Stimulated activated CD8-positive, alpha-beta memory T cell treated with anti-CD3 and anti-CD28 coated beads, Interleukin-4, amount 100 ng/mL, for 48 hours (primary cell): ENCODE results near the gene OSBPL5.

ENCODE experiments used
- DNase-seq: peaks from one replicate; pipeline ENCODE4 v3.0.0-alpha.2; 2020

The OSBPL5 gene

DNA sequence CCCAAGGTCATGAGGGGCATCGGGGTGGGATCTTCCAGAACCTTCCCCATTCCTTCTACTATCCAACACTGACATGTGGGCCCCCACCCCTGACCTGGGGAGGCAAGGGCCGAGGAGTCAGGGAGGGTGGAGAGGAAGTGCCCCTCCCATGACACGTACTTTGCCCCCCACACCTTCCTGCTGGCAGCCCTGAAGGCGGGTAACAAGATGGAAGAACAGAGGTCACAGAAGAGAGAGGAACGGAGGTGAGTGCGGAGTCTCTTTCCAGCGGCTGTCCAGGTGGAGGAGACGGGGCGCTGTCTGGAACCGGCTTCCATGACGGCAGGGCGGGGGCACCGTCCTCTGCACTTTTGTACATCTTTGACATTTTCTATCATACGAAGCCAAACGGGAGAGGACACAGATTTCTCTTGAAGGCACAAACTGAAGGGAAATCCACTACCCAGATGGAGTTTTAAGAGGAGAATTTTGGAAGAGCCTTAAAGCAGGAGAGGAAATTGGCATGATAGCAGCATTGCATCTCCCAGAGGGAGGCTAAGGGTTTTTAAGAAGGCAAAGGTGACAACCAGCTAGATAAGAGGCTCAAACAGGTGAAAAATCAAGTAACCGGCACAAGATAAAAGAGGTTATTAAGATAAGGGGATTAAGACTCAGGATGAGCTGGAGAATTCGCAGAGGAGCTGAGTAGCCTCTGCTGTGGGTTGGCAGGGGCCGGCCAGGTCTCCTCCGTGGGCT is 16.7 kb downstream of the OSBPL5 start:
- DNase-seq, result no peak

DNA sequence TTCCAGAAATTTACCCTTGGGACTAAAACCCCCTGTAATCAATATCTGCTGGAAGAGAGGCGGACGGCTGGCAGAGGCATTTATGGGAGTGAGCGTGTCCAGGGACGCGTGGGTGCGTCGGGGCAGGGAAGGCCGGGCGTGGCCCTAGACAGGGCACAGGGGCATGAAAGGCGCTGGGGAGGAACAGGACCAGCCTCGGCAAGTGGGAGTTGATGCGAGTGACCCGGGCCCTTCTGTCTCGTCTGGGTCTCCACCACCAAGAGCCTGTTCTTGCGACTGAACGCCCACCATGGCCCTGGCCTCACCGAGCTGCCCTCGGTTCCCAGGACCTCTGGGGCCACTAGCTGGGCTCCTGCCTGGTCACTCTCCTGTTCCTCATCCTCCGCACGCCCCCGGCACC is 17.5 kb downstream of the OSBPL5 start:
- no peak for DNase-seq

DNA sequence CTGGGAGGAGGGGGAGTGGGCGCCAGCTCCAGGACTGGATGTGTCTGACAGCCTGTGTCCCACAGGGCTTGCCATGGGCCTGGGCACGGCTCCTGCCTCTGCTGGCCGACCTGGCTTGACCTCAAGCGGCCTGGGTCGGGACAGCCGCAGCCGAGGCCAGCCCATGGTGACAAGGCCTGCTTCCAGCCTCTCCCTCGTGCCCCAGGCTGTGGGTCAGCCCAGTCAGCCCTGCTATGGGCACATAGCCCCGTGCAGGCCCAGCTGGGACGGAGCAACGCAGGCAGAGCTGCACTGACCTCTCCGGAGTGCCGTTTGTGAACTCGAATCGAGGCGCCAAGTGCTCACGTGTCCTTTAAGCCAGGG is 17.9 kb downstream of the OSBPL5 start:
- DNase-seq, result no peak

DNA sequence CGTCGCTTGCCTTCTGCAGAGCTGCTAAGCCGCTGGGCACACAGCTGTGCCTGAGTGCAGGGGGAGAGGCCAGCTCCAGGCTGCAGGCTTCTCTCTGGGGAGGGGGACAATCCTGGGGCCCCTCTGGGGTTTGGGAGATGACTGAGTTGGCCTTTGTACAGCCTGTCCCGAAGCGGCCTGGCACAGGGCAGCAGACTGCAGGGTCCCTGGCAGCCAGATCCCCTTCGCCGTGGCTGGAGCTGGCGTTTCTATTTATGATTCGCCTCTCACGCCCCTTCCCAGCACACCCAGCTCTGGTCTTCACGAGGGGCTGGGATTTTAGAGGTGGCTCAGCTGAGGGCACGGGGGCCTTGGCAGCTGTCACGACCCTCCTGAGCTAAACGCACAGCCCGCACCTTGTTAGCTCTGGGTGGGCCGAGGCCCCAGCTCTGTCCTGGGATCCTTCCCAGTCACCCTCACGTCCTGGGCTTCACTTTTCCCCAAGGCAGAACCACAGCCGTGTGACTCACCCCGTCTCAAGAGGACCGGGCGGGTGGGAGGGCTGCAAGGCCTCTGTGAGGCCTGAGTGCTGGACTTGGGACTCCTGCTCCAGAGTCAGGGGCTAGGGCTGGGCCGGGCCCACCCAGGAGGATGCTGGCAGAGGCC is 18.4 kb downstream of the OSBPL5 start:
- DNase-seq, result no peak

- DNase-seq, result no peak
Observed at GRCh38 chr11:3145206-3145520, 19.9 kb downstream of the OSBPL5 start.

GRCh38 chr11:3144296-3145205 is 20.6 kb downstream of the OSBPL5 start:
- DNase-seq, result no peak

DNA sequence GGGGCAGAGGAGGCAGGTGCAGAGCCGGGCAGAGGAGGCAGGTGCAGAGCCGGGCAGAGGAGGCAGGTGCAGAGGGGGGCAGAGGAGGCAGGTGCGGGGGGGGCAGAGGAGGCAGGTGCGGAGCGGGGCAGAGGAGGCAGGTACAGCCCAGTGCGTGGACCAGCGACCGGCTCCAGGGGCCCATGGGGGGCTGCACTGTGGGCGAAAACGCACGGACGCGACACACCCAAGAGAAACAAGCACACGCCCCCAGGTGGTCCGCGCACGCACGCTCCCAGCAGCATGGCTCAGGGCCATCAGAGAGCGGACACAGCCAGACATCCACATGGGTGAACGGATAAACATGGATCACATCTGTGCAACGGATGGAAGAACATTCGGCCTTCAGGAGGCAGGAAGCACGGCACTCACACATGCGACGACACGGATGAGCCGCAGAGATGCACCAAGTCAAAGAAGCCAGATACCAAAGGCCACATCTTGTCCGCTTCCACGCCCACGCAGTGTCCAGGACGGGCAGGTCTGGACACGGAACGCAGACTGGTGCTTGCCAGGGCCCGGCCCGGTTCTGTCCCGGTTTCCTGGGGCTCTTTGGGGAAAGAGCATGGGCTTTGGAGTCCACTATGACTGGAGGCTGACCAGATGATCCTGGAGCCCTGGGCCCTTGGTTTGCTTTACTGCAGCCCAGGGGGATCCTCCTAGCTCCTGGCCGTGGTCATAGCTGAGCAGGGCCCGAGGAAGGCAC is 21.8 kb downstream of the OSBPL5 start:
- no peak for DNase-seq

GRCh38 chr11:3140291-3140603 is 24.9 kb downstream of the OSBPL5 start:
- no peak for DNase-seq

DNA sequence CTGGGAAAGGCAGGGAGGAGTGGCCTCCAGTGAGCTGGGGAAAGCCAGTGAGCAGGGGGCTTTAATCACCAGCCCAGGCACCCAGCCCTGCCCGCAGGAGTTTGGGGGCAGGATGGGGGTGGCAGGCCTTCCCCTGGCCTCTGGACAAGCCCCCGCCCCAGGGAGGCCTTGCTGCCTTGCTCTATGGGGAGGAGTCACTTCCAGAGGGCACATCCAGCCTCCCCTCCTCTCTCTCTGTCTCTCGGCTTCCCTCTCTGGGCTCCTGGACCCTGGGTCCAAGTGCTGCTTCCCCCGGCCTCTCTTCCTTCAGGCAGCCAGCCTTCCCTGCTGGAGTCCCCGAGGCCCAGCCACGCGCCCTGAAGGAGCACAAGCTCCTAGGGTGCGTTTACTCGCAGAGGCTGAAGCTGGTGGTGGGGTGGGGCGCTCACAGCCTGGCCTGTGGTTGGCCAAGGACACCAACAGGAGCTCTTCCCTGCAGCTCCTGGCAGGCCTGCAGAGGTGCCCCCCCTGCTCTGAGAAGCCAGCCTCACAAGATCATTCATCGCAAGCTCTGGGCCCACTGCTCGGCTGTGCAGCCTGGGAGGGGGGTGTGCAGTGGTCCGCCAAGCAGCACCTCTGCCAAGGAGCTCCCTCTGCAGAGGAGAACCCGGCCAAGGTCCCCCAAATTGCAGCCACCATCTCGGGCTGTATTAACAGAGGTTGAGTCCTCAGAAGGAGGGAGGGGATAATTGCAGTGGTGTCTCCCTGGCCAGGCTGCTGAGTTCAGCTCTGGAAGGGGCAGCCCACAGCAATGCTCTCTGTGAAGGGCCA is 25.4 kb downstream of the OSBPL5 start:
- no peak for DNase-seq

GRCh38 chr11:3139086-3139440 is 26.0 kb downstream of the OSBPL5 start:
- DNase-seq, result no peak

- no peak for DNase-seq
Observed at GRCh38 chr11:3138178-3139085, 26.7 kb downstream of the OSBPL5 start.

DNA sequence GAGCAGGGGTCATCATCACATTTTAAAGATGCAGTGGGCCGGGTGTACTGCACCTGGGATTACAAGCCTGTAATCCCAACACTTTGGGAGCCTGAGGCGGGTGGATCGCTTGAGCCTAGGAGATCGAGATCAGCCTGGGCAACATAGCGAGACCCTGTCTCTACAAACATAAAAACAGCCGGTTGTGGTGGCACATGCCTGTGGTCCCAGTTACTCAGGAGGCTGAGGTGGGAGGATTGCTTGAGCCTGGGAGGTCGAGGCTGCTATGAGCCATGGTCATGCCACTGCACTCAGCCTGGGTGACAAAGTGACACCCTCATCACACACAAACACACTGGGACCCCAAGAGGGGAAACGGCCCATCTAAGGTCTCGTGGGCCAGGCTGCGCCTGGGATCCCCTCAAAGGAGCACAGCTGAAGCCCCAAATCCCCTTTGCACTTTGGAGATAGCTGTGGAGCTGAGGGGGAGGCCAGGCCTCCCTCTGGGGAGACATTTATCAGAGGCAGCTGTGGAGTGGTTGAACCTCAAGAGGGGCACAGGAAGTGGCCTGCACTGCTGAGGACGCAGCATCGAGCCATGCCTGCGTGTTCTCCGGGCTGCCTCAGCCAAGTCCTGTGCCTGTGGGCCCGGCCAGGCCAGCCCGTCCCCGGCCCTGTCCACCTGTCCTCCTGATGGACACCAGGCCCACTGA is 27.5 kb downstream of the OSBPL5 start:
- no peak for DNase-seq

DNA sequence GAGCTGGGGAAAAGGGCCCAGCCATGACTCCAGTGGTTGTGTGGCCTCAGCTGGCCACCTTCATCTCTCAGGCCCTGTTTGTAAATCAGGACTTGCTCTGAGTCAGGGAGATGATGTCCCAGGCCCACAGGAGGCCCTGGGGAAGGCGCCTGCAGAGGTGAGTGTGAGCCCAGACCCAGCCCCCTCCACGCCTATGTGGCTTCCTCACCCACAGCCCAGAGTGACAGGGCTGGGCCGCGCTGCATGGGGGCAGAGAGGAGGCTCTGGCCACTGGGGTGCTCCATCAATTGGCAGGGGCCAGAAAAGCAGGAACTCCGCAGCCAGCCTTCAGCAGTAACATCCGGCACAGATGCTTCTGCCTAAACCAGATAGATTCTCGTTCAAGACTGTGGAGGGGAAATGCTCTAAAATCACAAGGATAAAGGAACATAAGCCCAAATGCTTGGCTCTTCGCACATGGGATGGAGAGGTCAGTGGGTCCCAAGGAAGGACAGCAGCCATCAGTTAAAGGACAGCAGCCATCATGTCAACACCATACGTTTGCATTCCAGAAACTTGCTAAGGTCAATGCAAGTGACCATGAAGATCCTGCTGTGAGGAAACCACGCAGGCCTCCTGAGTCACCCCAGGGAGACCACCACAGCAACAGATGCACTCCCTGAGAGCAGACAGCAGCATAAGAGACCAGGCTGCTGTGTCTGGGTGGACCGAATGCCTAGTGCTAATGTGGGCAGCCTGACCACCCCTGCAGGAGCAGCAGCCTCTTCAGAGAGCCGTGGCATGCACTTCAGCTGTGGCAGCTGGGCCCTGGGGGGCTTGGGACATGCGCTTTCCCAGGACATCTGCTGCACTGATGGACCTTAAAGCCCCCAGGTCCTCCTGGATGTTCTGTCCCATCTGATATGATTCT is 28.3 kb downstream of the OSBPL5 start:
- DNase-seq, result no peak

GRCh38 chr11:3135481-3136440 is 29.3 kb downstream of the OSBPL5 start:
- no peak for DNase-seq

DNA sequence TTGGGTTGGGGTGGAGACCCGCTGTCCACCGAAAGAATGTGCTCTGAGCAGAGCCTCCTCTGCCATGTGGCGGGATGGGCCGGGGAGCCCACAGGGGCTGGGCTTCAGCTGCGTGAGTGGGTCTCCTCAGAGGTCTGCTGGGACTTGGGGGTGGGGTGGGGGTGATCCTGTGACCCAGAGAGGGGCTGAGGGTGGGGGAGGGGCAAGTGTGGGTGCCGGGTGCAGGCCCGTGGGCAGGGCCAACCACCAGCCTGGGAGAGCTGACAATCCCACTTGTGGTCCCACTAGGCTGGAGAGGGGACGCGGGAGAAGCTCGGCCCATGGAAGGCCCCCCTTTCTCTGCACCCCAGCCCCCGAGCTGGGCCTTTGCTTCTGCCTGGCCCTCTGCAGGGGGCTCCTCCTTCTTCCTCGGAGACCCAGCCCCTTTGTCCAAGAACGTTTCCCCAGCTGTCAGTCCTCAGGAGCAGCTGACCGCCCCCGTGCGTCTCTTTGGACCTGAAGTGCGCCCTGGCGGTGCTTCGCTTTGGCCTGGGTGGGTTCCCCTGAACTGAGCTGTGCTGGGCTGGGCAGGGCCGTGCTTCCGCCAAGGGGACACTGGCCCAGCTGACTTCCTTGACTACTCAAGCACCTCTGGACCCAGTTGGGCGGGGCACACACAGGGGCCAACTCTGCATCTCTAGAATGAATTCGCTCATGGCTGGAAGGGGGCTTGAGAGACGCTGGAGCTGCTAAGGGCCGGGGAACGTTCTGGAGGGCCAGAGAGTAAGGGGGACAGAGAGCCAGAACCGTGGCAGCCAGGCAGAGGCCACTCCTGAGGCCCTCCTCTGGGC is 30.2 kb downstream of the OSBPL5 start:
- DNase-seq, result no peak

- DNase-seq, result no peak
Observed at GRCh38 chr11:3134218-3134621, 30.9 kb downstream of the OSBPL5 start.
